Sigmoid colon (tissue), 7 donors: ENCODE results near the gene GPR45. TPM values are rescaled to one million over a fixed set of nuclear protein-coding genes. Genes with fewer than 3 reads are reported as not detected.

Source experiments
- DNase-seq: peaks from one replicate; pipeline ENCODE4 v3.0.0-alpha.2; 2019
- H3K27ac ChIP-seq, 4 donors: fragments of 200-600 bp; sonication (generic); one replicate each; pipeline ENCODE4 v1.5.1; 2016 to 2019; ENCODE audit warnings: mild to moderate bottlenecking in 1 of 4
- H3K27me3 ChIP-seq, 3 donors: fragments of 200-600 bp; sonication (generic); one replicate each; pipeline ENCODE4 v1.5.1; 2019; ENCODE audit warnings: mild to moderate bottlenecking in 1 of 3
- H3K36me3 ChIP-seq, 4 donors: fragments of 200-600 bp; sonication (generic); one replicate each; pipeline ENCODE4 v1.5.1; 2016 to 2019
- H3K4me1 ChIP-seq, 4 donors: fragments of 200-600 bp; sonication (generic); one replicate each; pipeline ENCODE4 v1.5.1; 2017 to 2019
- H3K4me3 ChIP-seq, 4 donors: fragments of 200-600 bp; sonication (generic); one replicate each; pipeline ENCODE4 v1.5.1; 2017 to 2019; ENCODE audit warnings: mild to moderate bottlenecking in 2 of 4, moderate library complexity in 1 of 4
- H3K9me3 ChIP-seq, 4 donors: fragments of 200-600 bp in 3 of 4; sonication (generic) in 3 of 4; one replicate each; pipeline versions ENCODE4 v1.5.1 to v1.6.1; 2013 to 2019
- EP300 ChIP-seq, 4 donors: sonication (generic); formaldehyde crosslinking; IDR thresholded peaks; one replicate each; pipeline ENCODE4 v1.6.1; 2017; ENCODE audit warnings: antibody characterized with exemption in 4 of 4
- POLR2A ChIP-seq, 2 donors: fragments of 450-650 bp; IDR thresholded peaks; one replicate each; pipeline ENCODE4 v1.6.1; 2016; ENCODE audit warnings: antibody characterized with exemption in 2 of 2, mild to moderate bottlenecking in 2 of 2, moderate library complexity in 2 of 2
- POLR2AphosphoS5 ChIP-seq, 4 donors: sonication (generic); formaldehyde crosslinking; IDR thresholded peaks; one replicate each; pipeline ENCODE4 v1.6.1; 2017; ENCODE audit warnings: antibody characterized with exemption in 4 of 4
- WGBS, 2 donors: extraction: QIAGEN DNeasy Blood & Tissue Kit; methylation state at CpG; one replicate each; pipeline ENCODE4 v1.1.7; 2013; 5-methylcytosine and 5-hydroxymethylcytosine counted together
- intact Hi-C: fragments of 100-400 bp; cut with DNase I; formaldehyde crosslinking; loops from one replicate; pipeline ENCODE4 v1.15.1; 2023
- polyA plus RNA-seq, 3 donors: library from polyadenylated mRNA; stranded (reverse); fragments of 200-250 nt; gene quantifications; one replicate each; pipeline ENCODE4 v1.2.3, GENCODE V29; 2013
- total RNA-seq, 4 donors: library from RNA; depleted of rRNA; stranded (reverse); fragments of >200 nt; gene quantifications; one replicate each; pipeline ENCODE4 v1.1.0, GENCODE V29; 2016
- TF ChIP-seq, protein P1 (sequence below), 4 experiments: fragments of 450-650 bp in 3 of 4; fragments of 200-600 bp in 1 of 4; IDR thresholded peaks; one replicate each; pipeline ENCODE4 v1.5.1; 2016 to 2019; ENCODE audit warnings: antibody characterized with exemption in 4 of 4, mild to moderate bottlenecking in 3 of 4, moderate library complexity in 2 of 4
- donor health status: healthy with polysubstance abuse.
- donor health status: Bipolar disorder and iron deficiency.
- donor health status: healthy.

Gene GPR45
- total and polyA plus RNA-seq, 7 donors: not detected

DNA sequence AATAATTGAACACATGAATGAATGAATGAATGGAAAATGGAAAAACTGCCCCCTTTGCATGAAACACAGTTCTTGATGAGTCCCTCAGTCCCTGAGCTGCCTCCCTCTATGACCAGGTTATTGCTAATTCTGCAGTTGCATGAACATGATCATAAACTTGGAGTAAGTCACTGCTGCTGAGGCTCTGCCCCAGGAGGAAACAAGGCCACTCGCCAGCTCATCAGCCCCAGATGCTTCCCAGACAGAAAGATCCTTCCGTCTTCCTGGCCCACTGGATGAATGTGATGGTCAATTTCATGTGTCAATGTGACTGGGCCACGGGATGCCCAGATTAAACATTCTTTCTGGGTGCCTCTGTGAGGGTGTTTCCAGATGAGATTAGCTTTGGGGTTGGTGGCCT, 16.4 kb downstream of the GPR45 start:
- 90 to 92% methylated on average over 3 of the region's 3 CpGs for WGBS, 2 donors
- no peaks in the 10 kb centered on the region for H3K27me3 ChIP-seq
- no peak overlapping the region for H3K27ac ChIP-seq
- H3K4me3 ChIP-seq: no peak overlapping the region
- TF ChIP-seq EP300 (IDR thresholded peaks at IDR 0.05) (no peak), POLR2A (IDR thresholded peaks at IDR 0.05) (no peak)
- H3K4me1 ChIP-seq: no peaks in the 10 kb centered on the region
- no peaks in the 10 kb centered on the region for H3K9me3 ChIP-seq
- intact Hi-C loops: no loop called here
- DNase-seq: no peak
- no peaks in the 10 kb centered on the region for H3K36me3 ChIP-seq

DNA sequence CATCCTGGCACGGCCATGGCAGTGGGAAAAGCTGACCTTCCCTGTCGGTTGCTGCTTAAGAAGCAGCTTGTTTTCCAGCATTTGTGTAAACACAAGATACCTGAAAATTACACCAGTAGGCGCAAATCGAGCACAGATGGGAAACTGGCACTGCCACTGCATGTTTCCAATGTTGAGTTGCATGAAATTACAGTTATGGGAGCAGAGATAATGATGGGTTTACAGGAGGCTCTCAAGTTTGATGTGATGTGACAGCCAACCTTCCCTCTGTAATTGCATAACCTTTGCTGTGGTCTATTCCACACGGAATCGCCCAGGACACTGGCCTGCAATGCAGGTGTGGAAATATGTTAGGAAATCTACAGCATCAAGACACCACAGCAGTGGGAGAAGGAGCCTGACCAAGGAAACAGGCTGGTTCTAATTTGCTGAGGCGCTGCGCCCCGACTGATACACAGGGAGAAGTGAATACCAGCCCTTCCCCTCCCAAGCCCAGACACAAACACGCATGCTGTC, 17.4 kb downstream of the GPR45 start:
- H3K9me3 ChIP-seq: no peaks in the 10 kb centered on the region
- no peak overlapping the region for H3K4me3 ChIP-seq
- no peak for DNase-seq
- no peaks in the 10 kb centered on the region for H3K4me1 ChIP-seq
- WGBS, 2 donors: 79 to 89% methylated on average over 10 of the region's 10 CpGs
- intact Hi-C loops: no loop called here
- H3K27ac ChIP-seq: no peak overlapping the region
- TF ChIP-seq POLR2AphosphoS5 (IDR thresholded peaks at IDR 0.05): no peak
- TF ChIP-seq EP300 (IDR thresholded peaks at IDR 0.05): no peak
- TF ChIP-seq, protein P1, sequence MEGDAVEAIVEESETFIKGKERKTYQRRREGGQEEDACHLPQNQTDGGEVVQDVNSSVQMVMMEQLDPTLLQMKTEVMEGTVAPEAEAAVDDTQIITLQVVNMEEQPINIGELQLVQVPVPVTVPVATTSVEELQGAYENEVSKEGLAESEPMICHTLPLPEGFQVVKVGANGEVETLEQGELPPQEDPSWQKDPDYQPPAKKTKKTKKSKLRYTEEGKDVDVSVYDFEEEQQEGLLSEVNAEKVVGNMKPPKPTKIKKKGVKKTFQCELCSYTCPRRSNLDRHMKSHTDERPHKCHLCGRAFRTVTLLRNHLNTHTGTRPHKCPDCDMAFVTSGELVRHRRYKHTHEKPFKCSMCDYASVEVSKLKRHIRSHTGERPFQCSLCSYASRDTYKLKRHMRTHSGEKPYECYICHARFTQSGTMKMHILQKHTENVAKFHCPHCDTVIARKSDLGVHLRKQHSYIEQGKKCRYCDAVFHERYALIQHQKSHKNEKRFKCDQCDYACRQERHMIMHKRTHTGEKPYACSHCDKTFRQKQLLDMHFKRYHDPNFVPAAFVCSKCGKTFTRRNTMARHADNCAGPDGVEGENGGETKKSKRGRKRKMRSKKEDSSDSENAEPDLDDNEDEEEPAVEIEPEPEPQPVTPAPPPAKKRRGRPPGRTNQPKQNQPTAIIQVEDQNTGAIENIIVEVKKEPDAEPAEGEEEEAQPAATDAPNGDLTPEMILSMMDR (IDR thresholded peaks at IDR 0.05): no peak
- no peak for TF ChIP-seq POLR2A (IDR thresholded peaks at IDR 0.05)
- no peaks in the 10 kb centered on the region for H3K27me3 ChIP-seq
- H3K36me3 ChIP-seq: peaks cover 0 to 7% (median 0%) of the 10 kb centered on the region in 4 donors

DNA sequence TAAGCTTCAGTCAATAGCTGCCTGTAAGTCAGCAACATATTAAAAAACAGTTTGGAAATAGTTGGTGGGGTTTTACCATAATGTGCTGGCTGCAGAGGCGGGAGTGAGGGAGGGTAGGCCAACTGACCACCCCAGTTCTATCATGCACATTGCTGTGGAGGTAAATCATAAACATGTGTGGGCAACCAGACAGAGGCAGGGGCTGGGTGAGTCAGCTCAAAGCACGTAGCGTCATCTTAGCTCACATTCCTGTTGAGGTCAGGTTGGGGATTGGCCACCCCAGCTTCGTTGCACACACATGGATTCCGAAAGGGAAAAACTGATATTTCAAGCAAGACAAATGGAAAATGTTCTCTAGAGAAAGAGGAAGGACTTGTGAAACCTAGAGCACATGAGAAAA, 19.5 kb downstream of the GPR45 start:
- no peak overlapping the region for H3K4me3 ChIP-seq
- intact Hi-C loops: no loop called here
- H3K36me3 ChIP-seq: peaks cover 0 to 23% (median 4%) of the 10 kb centered on the region in 4 donors
- DNase-seq: peak; percentile 40
- no peaks in the 10 kb centered on the region for H3K4me1 ChIP-seq
- TF ChIP-seq EP300 (IDR thresholded peaks at IDR 0.05) (no peak), POLR2A (IDR thresholded peaks at IDR 0.05) (no peak), POLR2AphosphoS5 (IDR thresholded peaks at IDR 0.05) (no peak)
- TF ChIP-seq, protein P1 (IDR thresholded peaks at IDR 0.05): no peak
- 91 to 92% methylated on average over 5 of the region's 5 CpGs for WGBS, 2 donors
- H3K27me3 ChIP-seq: no peaks in the 10 kb centered on the region
- no peaks in the 10 kb centered on the region for H3K9me3 ChIP-seq
- H3K27ac ChIP-seq: no peak overlapping the region

DNA sequence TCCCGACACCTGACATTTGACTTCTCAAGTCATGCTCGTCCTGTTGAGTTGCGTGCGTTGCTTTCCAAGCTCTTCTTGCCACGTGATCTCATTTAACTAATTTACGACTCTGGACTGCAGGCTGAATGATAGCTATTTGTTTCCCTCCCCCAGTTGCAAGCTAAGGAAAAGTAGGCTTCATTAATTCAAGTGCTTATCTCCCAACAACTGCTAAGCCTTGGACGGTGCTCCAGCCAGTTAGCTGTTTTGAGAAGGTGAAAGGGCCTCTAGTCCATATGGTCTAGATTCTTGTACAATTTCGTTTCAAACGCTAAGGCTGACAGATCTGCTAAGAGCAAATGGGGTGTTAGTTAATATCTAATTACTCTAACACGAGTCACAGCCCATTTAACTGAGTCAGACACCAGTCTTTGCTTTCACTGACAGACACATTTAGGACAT, 21.1 kb downstream of the GPR45 start:
- intact Hi-C loops: no loop called here
- no peak overlapping the region for H3K4me3 ChIP-seq
- 86 to 91% methylated on average over 10 of the region's 10 CpGs for WGBS, 2 donors
- no peaks in the 10 kb centered on the region for H3K27me3 ChIP-seq
- H3K27ac ChIP-seq: no peak overlapping the region
- no peaks in the 10 kb centered on the region for H3K9me3 ChIP-seq
- no peak for DNase-seq
- peaks cover 0 to 39% (median 10%) of the 10 kb centered on the region in 4 donors for H3K36me3 ChIP-seq
- no peak for TF ChIP-seq POLR2A (IDR thresholded peaks at IDR 0.05)
- TF ChIP-seq, protein P1 (IDR thresholded peaks at IDR 0.05): no peak
- no peak for TF ChIP-seq EP300 (IDR thresholded peaks at IDR 0.05)
- TF ChIP-seq POLR2AphosphoS5 (IDR thresholded peaks at IDR 0.05): no peak
- no peaks in the 10 kb centered on the region for H3K4me1 ChIP-seq

DNA sequence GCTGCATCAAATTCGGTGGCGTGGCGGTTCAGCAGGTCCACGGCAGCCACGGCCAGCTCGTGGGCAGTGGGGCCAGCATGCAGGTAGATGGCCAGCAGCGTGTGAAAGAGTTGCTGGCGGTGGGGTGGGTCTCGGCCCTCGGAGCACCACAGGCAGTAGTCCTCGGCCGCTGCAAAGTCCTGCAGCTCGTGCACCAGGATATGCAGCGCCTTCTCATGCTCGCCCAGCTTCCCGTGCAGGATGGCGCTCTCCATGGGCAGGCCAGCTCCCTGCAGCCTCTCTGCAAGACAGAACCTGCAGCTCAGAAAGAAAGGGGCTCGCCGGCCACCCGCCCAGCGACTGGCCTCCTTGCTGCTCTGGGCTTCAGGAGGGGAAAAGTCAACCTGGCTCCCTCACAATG, 27.9 kb downstream of the GPR45 start:
- Histone ChIP-seq H3K4me1 (no peaks in the 10 kb centered on the region), H3K36me3 (peaks cover 8 to 97% (median 42%) of the 10 kb centered on the region in 4 donors), H3K9me3 (no peaks in the 10 kb centered on the region), H3K27me3 (no peaks in the 10 kb centered on the region), H3K4me3 (no peak overlapping the region), H3K27ac (no peak overlapping the region)
- 97% methylated on average over 21 of the region's 21 CpGs for WGBS, 2 donors
- DNase-seq: no peak
- intact Hi-C loops: no loop called here
- no peak for TF ChIP-seq EP300 (IDR thresholded peaks at IDR 0.05)
- TF ChIP-seq POLR2A (IDR thresholded peaks at IDR 0.05): no peak
- TF ChIP-seq, protein P1 (IDR thresholded peaks at IDR 0.05): no peak
- no peak for TF ChIP-seq POLR2AphosphoS5 (IDR thresholded peaks at IDR 0.05)
